C4-2B (cell line): ENCODE data around the gene SLC25A28.

Experiments used
- H3K27ac ChIP-seq: fragments of 450-650 bp; 2 replicates; pipeline ENCODE4 v1.5.1; 2017
- ZFX ChIP-seq: fragments of 450-650 bp; IDR thresholded peaks from 2 replicates; pipeline ENCODE4 v1.6.1; 2017
- TF ChIP-seq, protein P1 (sequence below): fragments of 450-650 bp; conservative IDR thresholded peaks from 2 replicates; pipeline ENCODE4 v1.5.1; 2017; ENCODE audit warnings: mild to moderate bottlenecking

Gene SLC25A28

GRCh38 chr10:99658622-99659030 is 38.4 kb upstream of the SLC25A28 start:
- TF ChIP-seq, protein P1, sequence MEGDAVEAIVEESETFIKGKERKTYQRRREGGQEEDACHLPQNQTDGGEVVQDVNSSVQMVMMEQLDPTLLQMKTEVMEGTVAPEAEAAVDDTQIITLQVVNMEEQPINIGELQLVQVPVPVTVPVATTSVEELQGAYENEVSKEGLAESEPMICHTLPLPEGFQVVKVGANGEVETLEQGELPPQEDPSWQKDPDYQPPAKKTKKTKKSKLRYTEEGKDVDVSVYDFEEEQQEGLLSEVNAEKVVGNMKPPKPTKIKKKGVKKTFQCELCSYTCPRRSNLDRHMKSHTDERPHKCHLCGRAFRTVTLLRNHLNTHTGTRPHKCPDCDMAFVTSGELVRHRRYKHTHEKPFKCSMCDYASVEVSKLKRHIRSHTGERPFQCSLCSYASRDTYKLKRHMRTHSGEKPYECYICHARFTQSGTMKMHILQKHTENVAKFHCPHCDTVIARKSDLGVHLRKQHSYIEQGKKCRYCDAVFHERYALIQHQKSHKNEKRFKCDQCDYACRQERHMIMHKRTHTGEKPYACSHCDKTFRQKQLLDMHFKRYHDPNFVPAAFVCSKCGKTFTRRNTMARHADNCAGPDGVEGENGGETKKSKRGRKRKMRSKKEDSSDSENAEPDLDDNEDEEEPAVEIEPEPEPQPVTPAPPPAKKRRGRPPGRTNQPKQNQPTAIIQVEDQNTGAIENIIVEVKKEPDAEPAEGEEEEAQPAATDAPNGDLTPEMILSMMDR: no peak
- no peak for TF ChIP-seq ZFX
- H3K27ac ChIP-seq: peak overlapping the region; percentile 79

DNA sequence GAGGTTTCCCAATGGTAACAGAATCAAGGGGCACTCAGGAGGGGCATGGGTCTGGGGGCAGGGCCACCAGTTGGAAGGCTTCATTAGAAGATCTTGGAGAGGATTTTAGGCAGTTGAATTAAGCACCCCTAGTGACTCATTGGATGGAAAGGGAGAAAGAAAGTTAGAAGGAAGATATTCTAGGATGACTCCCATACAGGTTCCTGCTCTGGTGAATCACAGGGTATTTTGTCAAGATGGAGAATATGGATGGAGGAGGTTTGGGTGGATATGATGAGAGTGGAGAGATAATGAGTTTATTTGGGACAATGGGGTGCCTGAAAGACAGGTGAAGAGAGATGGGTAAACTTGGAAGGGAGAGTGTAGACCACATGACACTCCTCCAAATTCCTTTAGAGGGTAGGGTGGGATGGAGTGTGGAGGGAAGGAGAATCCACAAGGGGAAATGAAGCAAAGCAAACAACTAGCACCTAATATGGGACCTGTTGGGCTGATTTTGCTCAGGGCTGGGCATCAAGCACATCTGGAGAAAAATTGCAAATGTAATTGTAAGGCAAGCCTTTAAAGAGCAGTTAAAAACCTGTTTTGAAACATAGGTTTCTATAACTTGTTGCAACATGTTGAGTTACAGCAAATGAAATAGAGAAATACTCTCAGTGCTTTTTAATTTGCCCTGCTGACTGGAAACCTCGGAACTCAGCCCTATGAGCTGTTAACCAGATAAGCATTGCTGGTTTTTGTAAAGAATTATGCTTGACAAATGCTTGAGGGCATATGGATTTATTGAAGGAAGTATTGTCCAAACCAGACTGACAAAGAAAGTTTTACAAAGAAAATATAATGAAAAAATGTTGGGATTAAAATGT is 36.2 kb upstream of the SLC25A28 start:
- no peak for TF ChIP-seq ZFX
- TF ChIP-seq, protein P1: no peak
- no peak overlapping the region for H3K27ac ChIP-seq

DNA sequence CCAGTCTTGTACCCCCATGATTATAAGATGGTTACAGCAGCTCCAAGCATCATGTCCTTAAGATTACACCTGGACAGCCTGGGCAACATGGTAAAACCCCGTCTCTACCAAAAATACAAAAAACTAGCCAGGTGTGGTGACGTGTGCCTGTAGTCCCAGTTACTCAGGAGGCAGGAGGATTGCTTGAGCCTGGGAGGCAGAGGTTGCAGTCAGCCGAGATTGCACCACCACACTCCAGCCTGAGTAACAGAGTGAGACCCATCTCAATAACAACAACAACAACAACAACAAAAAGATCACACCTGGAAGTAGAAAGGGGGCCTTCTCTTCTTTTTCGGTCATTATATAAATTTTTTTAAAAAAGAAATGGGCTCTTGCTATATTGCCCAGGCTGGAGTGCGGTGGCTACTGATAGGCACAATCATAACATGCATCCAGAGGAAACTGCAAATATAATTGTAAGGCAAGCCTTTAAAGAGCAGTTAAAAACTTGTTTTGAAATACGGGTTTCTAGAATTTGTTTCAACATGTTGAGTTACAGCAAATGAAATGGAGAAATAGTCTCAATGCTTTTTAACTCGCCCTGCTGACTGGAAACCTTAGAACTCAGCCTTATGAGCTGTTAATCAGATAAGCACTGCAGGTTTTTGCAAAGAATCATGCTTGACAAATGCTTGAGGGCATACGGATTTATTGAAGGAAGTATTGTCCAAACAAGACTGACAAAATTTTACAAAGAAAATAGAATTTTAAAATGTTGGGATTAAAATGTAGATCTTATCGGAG is 34.3 kb upstream of the SLC25A28 start:
- no peak for TF ChIP-seq ZFX
- TF ChIP-seq, protein P1: no peak
- H3K27ac ChIP-seq: no peak overlapping the region

GRCh38 chr10:99652800-99653390 is 32.7 kb upstream of the SLC25A28 start:
- no peak for TF ChIP-seq ZFX
- TF ChIP-seq, protein P1: no peak
- H3K27ac ChIP-seq: no peak overlapping the region

- TF ChIP-seq, protein P1: no peak
- no peak for TF ChIP-seq ZFX
- H3K27ac ChIP-seq: no peak overlapping the region
Observed at GRCh38 chr10:99648717-99649116, 28.5 kb upstream of the SLC25A28 start.

- no peak overlapping the region for H3K27ac ChIP-seq
- TF ChIP-seq ZFX: no peak
- TF ChIP-seq, protein P1: no peak
Observed at GRCh38 chr10:99647601-99648151, 27.4 kb upstream of the SLC25A28 start.
